ENCODE data around the gene ACTG2.
"Not testable (repeated sequence)": the region's sequence is repeated elsewhere in the genome, so short reads cannot be mapped to it uniquely, and the experiment has no call there.

ACTG2 gene

GRCh38 chr2:73892631-73893329 is at the start of gene ACTG2:
Gene ACTG2, plus strand, starts transcription at chr2:73893008. Its CDS starts 8,304 bp downstream, at chr2:73901312.
- in situ Hi-C loops (cut with HindIII; ENCODE audit: low sequenced_read_pairs): loop anchor here (10.0 kb wide), 1 partner anchor 262 kb away; no protein-coding TSS in a partner anchor

GRCh38 chr2:73844087-73844486 is 48.7 kb upstream of the ACTG2 start:
- in situ Hi-C loops (cut with HindIII; ENCODE audit: low sequenced_read_pairs): no loop called here

- in situ Hi-C loops (cut with HindIII; ENCODE audit: low sequenced_read_pairs): no loop called here
Observed at GRCh38 chr2:73850009-73850408, 42.8 kb upstream of the ACTG2 start.

- in situ Hi-C loops (cut with HindIII; ENCODE audit: low sequenced_read_pairs): no loop called here
Observed at GRCh38 chr2:73851274-73851673, 41.5 kb upstream of the ACTG2 start.

GRCh38 chr2:73852020-73852419 is 40.8 kb upstream of the ACTG2 start:
- in situ Hi-C loops (cut with HindIII; ENCODE audit: low sequenced_read_pairs): no loop called here

- in situ Hi-C loops (cut with HindIII; ENCODE audit: low sequenced_read_pairs): no loop called here
Observed at GRCh38 chr2:73855526-73855925, 37.3 kb upstream of the ACTG2 start.

- in situ Hi-C loops (cut with HindIII; ENCODE audit: low sequenced_read_pairs): no loop called here
Observed at GRCh38 chr2:73856214-73856613, 36.6 kb upstream of the ACTG2 start.

- in situ Hi-C loops (cut with HindIII; ENCODE audit: low sequenced_read_pairs): no loop called here
Observed at GRCh38 chr2:73859721-73860586, 32.9 kb upstream of the ACTG2 start.

- in situ Hi-C loops (cut with HindIII; ENCODE audit: low sequenced_read_pairs): no loop called here
Observed at GRCh38 chr2:73862987-73863386, 29.8 kb upstream of the ACTG2 start.

GRCh38 chr2:73868204-73868978 is 24.4 kb upstream of the ACTG2 start:
- in situ Hi-C loops (cut with HindIII; ENCODE audit: low sequenced_read_pairs): no loop called here

GRCh38 chr2:73870084-73870483 is 22.7 kb upstream of the ACTG2 start:
- in situ Hi-C loops (cut with HindIII; ENCODE audit: low sequenced_read_pairs): no loop called here

- in situ Hi-C loops (cut with HindIII; ENCODE audit: low sequenced_read_pairs): no loop called here
Observed at GRCh38 chr2:73877071-73877802, 15.6 kb upstream of the ACTG2 start.

GRCh38 chr2:73877984-73878383 is 14.8 kb upstream of the ACTG2 start:
- in situ Hi-C loops (cut with HindIII; ENCODE audit: low sequenced_read_pairs): not testable (repeated sequence)

GRCh38 chr2:73885406-73885805 is 7.4 kb upstream of the ACTG2 start:
- in situ Hi-C loops (cut with HindIII; ENCODE audit: low sequenced_read_pairs): no loop called here

GRCh38 chr2:73886357-73886756 is 6.5 kb upstream of the ACTG2 start:
- in situ Hi-C loops (cut with HindIII; ENCODE audit: low sequenced_read_pairs): no loop called here

- in situ Hi-C loops (cut with HindIII; ENCODE audit: low sequenced_read_pairs): not testable (repeated sequence)
Observed at GRCh38 chr2:73887596-73888353, 5.0 kb upstream of the ACTG2 start.

GRCh38 chr2:73888388-73888787 is 4.4 kb upstream of the ACTG2 start:
- in situ Hi-C loops (cut with HindIII; ENCODE audit: low sequenced_read_pairs): no loop called here

GRCh38 chr2:73889206-73889605 is 3.6 kb upstream of the ACTG2 start:
- in situ Hi-C loops (cut with HindIII; ENCODE audit: low sequenced_read_pairs): no loop called here

GRCh38 chr2:73890301-73891092 is 2.3 kb upstream of the ACTG2 start:
- in situ Hi-C loops (cut with HindIII; ENCODE audit: low sequenced_read_pairs): loop anchor here (10.0 kb wide), 1 partner anchor 264 kb away; no protein-coding TSS in a partner anchor
